ENCODE data around the gene GINM1.

- TF ChIP-seq ZNF263 (CRISPR knock-in tag; IDR thresholded peaks at IDR 0.05; ENCODE audit: borderline replicate concordance) (no peak), SMARCC2 (IDR thresholded peaks at IDR 0.05; ENCODE audit: low read depth) (no peak), ZFP30 (CRISPR knock-in tag; IDR thresholded peaks at IDR 0.05; ENCODE audit: borderline replicate concordance) (no peak), HNRNPL (IDR thresholded peaks at IDR 0.05; ENCODE audit: low read depth, low read length) (no peak), U2AF1 (optimal IDR thresholded peaks at IDR 0.05; ENCODE audit: low read depth, low read length) (no peak), ZNF766 (CRISPR knock-in tag; conservative IDR thresholded peaks at IDR 0.05) (no peak), CTCF (IDR thresholded peaks at IDR 0.05 in 2 of 3, conservative IDR thresholded peaks at IDR 0.05 in 1 of 3; ENCODE audit: insufficient read depth in 2 of 3, low read depth in 1 of 3, low read length in 3 of 3) (no peak), SMARCA5 (IDR thresholded peaks at IDR 0.05) (no peak), ZNF274 (IDR thresholded peaks at IDR 0.05; ENCODE audit: borderline replicate concordance, low read depth, low read length) (no peak), CC2D1A (IDR thresholded peaks at IDR 0.05) (no peak), STAT6 (CRISPR knock-in tag; IDR thresholded peaks at IDR 0.05) (no peak), TAF1 (IDR thresholded peaks at IDR 0.05; ENCODE audit: control insufficient read depth, extremely low read depth, insufficient read depth, low read length, severe bottlenecking) (no peak)
- TF ChIP-seq, protein P1, sequence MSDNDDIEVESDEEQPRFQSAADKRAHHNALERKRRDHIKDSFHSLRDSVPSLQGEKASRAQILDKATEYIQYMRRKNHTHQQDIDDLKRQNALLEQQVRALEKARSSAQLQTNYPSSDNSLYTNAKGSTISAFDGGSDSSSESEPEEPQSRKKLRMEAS (CRISPR knock-in tag; IDR thresholded peaks at IDR 0.05): no peak
- TF ChIP-seq, protein P2, sequence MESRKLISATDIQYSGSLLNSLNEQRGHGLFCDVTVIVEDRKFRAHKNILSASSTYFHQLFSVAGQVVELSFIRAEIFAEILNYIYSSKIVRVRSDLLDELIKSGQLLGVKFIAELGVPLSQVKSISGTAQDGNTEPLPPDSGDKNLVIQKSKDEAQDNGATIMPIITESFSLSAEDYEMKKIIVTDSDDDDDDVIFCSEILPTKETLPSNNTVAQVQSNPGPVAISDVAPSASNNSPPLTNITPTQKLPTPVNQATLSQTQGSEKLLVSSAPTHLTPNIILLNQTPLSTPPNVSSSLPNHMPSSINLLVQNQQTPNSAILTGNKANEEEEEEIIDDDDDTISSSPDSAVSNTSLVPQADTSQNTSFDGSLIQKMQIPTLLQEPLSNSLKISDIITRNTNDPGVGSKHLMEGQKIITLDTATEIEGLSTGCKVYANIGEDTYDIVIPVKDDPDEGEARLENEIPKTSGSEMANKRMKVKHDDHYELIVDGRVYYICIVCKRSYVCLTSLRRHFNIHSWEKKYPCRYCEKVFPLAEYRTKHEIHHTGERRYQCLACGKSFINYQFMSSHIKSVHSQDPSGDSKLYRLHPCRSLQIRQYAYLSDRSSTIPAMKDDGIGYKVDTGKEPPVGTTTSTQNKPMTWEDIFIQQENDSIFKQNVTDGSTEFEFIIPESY (CRISPR knock-in tag; IDR thresholded peaks at IDR 0.05): no peak
Measured at GRCh38 chr6:149636124-149636523, 69.9 kb downstream of the GINM1 start.

Measured in K562 (cell line).